ENCODE data around the gene IFRD1. TPM values are rescaled to one million over a fixed set of nuclear protein-coding genes. Genes with fewer than 3 reads are reported as not detected.

IFRD1 gene
- total RNA-seq, 1 donor, result 107 TPM

GRCh38 chr7:112439476-112439875 lies 10.8 kb upstream of the IFRD1 start:
- no peak overlapping the region for H2AFZ ChIP-seq (ENCODE audit: low read length)
- TF ChIP-seq, protein P1, sequence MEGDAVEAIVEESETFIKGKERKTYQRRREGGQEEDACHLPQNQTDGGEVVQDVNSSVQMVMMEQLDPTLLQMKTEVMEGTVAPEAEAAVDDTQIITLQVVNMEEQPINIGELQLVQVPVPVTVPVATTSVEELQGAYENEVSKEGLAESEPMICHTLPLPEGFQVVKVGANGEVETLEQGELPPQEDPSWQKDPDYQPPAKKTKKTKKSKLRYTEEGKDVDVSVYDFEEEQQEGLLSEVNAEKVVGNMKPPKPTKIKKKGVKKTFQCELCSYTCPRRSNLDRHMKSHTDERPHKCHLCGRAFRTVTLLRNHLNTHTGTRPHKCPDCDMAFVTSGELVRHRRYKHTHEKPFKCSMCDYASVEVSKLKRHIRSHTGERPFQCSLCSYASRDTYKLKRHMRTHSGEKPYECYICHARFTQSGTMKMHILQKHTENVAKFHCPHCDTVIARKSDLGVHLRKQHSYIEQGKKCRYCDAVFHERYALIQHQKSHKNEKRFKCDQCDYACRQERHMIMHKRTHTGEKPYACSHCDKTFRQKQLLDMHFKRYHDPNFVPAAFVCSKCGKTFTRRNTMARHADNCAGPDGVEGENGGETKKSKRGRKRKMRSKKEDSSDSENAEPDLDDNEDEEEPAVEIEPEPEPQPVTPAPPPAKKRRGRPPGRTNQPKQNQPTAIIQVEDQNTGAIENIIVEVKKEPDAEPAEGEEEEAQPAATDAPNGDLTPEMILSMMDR (IDR thresholded peaks at IDR 0.05; ENCODE audit: extremely low read depth, low read depth, low read length), result no peak
- H4K20me1 ChIP-seq (ENCODE audit: insufficient read depth, low read length), result no peaks in the 10 kb centered on the region
- H3K27ac ChIP-seq (ENCODE audit: low read depth, low read length), result no peak overlapping the region
- DNase-seq (ENCODE audit: insufficient read length, low spot score, missing footprints), result no peak
- no peaks in the 10 kb centered on the region for H3K36me3 ChIP-seq (ENCODE audit: insufficient read depth, low read length)
- H3K9me3 ChIP-seq (ENCODE audit: low read depth, low read length), result no peaks in the 10 kb centered on the region
- H3K4me2 ChIP-seq (ENCODE audit: insufficient read depth, low read length), result no peak overlapping the region
- no peaks in the 10 kb centered on the region for H3K27me3 ChIP-seq (ENCODE audit: insufficient read depth, low read length)
- peaks cover 3% of the 10 kb centered on the region for H3K4me1 ChIP-seq (ENCODE audit: insufficient read depth, low read length)
- no peak overlapping the region for H3K4me3 ChIP-seq (ENCODE audit: insufficient read depth, low read length)
- H3K79me2 ChIP-seq (ENCODE audit: insufficient read depth, low read length), result no peaks in the 10 kb centered on the region

GRCh38 chr7:112442210-112442609 lies 8.1 kb upstream of the IFRD1 start:
- Histone ChIP-seq H3K4me2 (ENCODE audit: insufficient read depth, low read length) (no peak overlapping the region), H4K20me1 (ENCODE audit: insufficient read depth, low read length) (no peaks in the 10 kb centered on the region), H3K4me3 (ENCODE audit: insufficient read depth, low read length) (no peak overlapping the region), H3K79me2 (ENCODE audit: insufficient read depth, low read length) (no peaks in the 10 kb centered on the region), H3K27ac (ENCODE audit: low read depth, low read length) (no peak overlapping the region), H2AFZ (ENCODE audit: low read length) (no peak overlapping the region), H3K36me3 (ENCODE audit: insufficient read depth, low read length) (no peaks in the 10 kb centered on the region), H3K9me3 (ENCODE audit: low read depth, low read length) (no peaks in the 10 kb centered on the region), H3K4me1 (ENCODE audit: insufficient read depth, low read length) (no peaks in the 10 kb centered on the region), H3K27me3 (ENCODE audit: insufficient read depth, low read length) (no peaks in the 10 kb centered on the region)
- TF ChIP-seq, protein P1 (IDR thresholded peaks at IDR 0.05; ENCODE audit: extremely low read depth, low read depth, low read length), result no peak
- DNase-seq (ENCODE audit: insufficient read length, low spot score, missing footprints), result no peak

DNA sequence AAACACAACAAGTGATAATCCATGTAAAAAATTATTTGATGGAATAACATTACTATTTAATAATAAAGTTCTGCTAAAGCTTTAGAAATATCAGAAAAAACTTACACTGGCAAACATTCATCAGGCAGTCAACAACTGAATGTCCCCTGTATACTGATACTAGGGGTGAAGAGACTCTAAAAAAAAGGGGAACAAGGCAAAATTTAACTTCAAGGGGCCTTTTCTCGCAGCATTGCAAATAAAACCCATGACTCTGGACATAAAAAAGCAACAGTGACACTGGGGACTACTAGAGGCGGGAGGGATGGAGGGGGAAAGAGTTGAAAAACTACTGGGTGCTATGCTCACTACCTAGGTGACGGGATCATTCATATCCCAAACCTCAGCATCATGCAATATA lies 5.8 kb upstream of the IFRD1 start:
- no peaks in the 10 kb centered on the region for H3K9me3 ChIP-seq (ENCODE audit: low read depth, low read length)
- no peak overlapping the region for H2AFZ ChIP-seq (ENCODE audit: low read length)
- TF ChIP-seq, protein P1 (IDR thresholded peaks at IDR 0.05; ENCODE audit: extremely low read depth, low read depth, low read length), result no peak
- no peak overlapping the region for H3K4me3 ChIP-seq (ENCODE audit: insufficient read depth, low read length)
- no peak for DNase-seq (ENCODE audit: insufficient read length, low spot score, missing footprints)
- no peak overlapping the region for H3K4me2 ChIP-seq (ENCODE audit: insufficient read depth, low read length)
- H3K4me1 ChIP-seq (ENCODE audit: insufficient read depth, low read length), result peaks cover 6% of the 10 kb centered on the region
- no peaks in the 10 kb centered on the region for H4K20me1 ChIP-seq (ENCODE audit: insufficient read depth, low read length)
- H3K27me3 ChIP-seq (ENCODE audit: insufficient read depth, low read length), result no peaks in the 10 kb centered on the region
- H3K36me3 ChIP-seq (ENCODE audit: insufficient read depth, low read length), result no peaks in the 10 kb centered on the region
- no peaks in the 10 kb centered on the region for H3K79me2 ChIP-seq (ENCODE audit: insufficient read depth, low read length)
- H3K27ac ChIP-seq (ENCODE audit: low read depth, low read length), result no peak overlapping the region

DNA sequence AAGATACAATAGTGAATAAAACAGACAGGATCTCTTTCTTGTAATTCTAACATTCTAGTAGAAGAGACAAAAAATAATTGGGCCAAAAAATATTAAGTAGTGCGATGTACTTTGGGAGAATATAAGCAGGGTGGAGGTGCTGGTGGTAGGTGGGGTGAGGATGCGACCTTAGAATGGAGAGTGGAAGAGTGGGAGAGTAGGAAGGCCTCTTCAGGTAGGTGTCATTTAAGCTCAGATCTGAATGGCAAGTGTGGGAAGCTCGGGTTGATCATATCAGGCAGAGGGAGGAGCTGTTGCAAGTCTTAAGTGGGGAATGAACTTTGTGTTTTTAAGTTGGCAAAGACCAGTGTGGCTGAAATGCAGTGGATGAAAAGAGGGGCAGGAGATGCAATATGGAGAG lies 3.8 kb upstream of the IFRD1 start:
- Histone ChIP-seq H3K79me2 (ENCODE audit: insufficient read depth, low read length) (peaks cover 11% of the 10 kb centered on the region), H4K20me1 (ENCODE audit: insufficient read depth, low read length) (peaks cover 3% of the 10 kb centered on the region), H3K36me3 (ENCODE audit: insufficient read depth, low read length) (no peaks in the 10 kb centered on the region), H3K4me3 (ENCODE audit: insufficient read depth, low read length) (no peak overlapping the region), H3K4me2 (ENCODE audit: insufficient read depth, low read length) (no peak overlapping the region), H3K4me1 (ENCODE audit: insufficient read depth, low read length) (peaks cover 11% of the 10 kb centered on the region), H3K9me3 (ENCODE audit: low read depth, low read length) (no peaks in the 10 kb centered on the region), H3K27ac (ENCODE audit: low read depth, low read length) (no peak overlapping the region), H3K27me3 (ENCODE audit: insufficient read depth, low read length) (no peaks in the 10 kb centered on the region), H2AFZ (ENCODE audit: low read length) (no peak overlapping the region)
- TF ChIP-seq, protein P1 (IDR thresholded peaks at IDR 0.05; ENCODE audit: extremely low read depth, low read depth, low read length), result no peak
- DNase-seq (ENCODE audit: insufficient read length, low spot score, missing footprints), result no peak
